ENCODE data around the gene SHISAL1.

DNA sequence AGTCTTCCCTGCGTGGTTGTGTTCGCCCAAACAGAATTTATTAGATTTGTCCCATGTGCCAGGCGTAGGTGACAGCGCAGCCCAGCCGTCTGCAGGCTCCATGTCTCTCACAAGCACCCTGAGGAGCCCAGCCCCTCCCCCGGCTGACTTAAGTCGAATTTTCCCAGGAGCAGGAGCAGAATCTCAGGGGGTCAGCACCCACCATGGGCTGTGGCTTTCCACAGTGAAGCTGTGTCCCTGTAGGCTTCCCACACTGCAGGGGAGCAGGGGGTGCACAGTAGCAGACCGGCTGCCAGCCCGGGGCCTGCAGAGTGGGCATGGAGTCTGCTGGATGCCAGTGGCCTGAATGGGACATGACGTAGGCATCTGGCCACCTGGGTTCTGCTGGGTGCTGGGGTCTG is 116.0 kb downstream of the SHISAL1 start:
- TF ChIP-seq, protein P1, sequence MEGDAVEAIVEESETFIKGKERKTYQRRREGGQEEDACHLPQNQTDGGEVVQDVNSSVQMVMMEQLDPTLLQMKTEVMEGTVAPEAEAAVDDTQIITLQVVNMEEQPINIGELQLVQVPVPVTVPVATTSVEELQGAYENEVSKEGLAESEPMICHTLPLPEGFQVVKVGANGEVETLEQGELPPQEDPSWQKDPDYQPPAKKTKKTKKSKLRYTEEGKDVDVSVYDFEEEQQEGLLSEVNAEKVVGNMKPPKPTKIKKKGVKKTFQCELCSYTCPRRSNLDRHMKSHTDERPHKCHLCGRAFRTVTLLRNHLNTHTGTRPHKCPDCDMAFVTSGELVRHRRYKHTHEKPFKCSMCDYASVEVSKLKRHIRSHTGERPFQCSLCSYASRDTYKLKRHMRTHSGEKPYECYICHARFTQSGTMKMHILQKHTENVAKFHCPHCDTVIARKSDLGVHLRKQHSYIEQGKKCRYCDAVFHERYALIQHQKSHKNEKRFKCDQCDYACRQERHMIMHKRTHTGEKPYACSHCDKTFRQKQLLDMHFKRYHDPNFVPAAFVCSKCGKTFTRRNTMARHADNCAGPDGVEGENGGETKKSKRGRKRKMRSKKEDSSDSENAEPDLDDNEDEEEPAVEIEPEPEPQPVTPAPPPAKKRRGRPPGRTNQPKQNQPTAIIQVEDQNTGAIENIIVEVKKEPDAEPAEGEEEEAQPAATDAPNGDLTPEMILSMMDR (IDR thresholded peaks at IDR 0.05; ENCODE audit: borderline replicate concordance, extremely low read depth, low read length, poor library complexity, severe bottlenecking): no peak
- no peak for TF ChIP-seq EZH2 (IDR thresholded peaks at IDR 0.05; ENCODE audit: borderline replicate concordance, low read depth, low read length, severe bottlenecking)
